ENCODE data around the gene SCCPDH. TPM values are rescaled to one million over a fixed set of nuclear protein-coding genes. Genes with fewer than 3 reads are reported as not detected.

Gene SCCPDH
- polyA plus RNA-seq, 1 of the 3 experiments (the other 2 are of a cell fraction), result 32.2 TPM

DNA sequence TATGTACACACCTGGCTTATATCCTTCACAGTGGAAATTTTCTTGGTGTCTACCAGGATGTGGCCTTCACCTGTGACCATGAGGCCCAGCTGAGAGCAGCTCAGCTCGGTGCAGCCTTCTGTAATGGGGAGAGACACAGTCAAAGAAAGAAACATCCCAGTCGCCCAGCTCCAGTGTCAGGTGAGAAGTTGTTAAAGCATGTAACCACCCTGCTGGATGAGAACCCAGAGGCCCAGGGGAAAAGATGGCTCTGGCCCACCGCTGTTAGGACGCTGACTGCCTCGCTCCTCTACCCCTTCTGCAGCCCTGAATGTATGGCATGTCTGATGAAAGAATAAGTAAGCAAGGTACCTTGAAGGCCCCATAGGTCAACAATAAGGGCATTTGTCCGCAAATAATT is 52.7 kb downstream of the SCCPDH start:
- DNase-seq, result no peak
- Histone ChIP-seq H3K9me2 (no peaks in the 10 kb centered on the region), H4K20me1 (ENCODE audit: insufficient read depth) (no peaks in the 10 kb centered on the region), H3K27ac (ENCODE audit: low read depth in 2 of 2, low read length in 1 of 2) (no peak overlapping the region), H2AFZ (ENCODE audit: low read depth) (no peak overlapping the region), H3K4me3 (ENCODE audit: low read depth in 2 of 2, low read length in 1 of 2) (no peak overlapping the region), H3K4me1 (ENCODE audit: control insufficient read depth in 1 of 2, insufficient read depth in 2 of 2, low read depth in 1 of 2, low read length in 1 of 2) (peaks cover 0 to 2% of the 10 kb centered on the region in 2 experiments; a peak in 1 of 4 replicates), H3F3A (replicated peaks; ENCODE audit: insufficient read depth) (no peaks in the 10 kb centered on the region), H3K27me3 (ENCODE audit: insufficient read depth) (no peaks in the 10 kb centered on the region), H3K36me3 (replicated peaks in 1 of 2; ENCODE audit: control insufficient read depth in 1 of 2, insufficient read depth in 2 of 2, low read length in 1 of 2) (peaks cover 13 to 57% of the 10 kb centered on the region in 2 experiments), H3K9me3 (no peaks in the 10 kb centered on the region), H3K4me2 (no peak overlapping the region), H3K9ac (no peak overlapping the region), H3K79me2 (ENCODE audit: insufficient read depth) (no peaks in the 10 kb centered on the region)
- ChIA-PET POLR2A (no interaction called here), CTCF (no interaction called here)
- 98% methylated on average over 6 of the region's 6 CpGs for WGBS (ENCODE audit: low lambda C conversion rate)
- TF ChIP-seq, protein P1, sequence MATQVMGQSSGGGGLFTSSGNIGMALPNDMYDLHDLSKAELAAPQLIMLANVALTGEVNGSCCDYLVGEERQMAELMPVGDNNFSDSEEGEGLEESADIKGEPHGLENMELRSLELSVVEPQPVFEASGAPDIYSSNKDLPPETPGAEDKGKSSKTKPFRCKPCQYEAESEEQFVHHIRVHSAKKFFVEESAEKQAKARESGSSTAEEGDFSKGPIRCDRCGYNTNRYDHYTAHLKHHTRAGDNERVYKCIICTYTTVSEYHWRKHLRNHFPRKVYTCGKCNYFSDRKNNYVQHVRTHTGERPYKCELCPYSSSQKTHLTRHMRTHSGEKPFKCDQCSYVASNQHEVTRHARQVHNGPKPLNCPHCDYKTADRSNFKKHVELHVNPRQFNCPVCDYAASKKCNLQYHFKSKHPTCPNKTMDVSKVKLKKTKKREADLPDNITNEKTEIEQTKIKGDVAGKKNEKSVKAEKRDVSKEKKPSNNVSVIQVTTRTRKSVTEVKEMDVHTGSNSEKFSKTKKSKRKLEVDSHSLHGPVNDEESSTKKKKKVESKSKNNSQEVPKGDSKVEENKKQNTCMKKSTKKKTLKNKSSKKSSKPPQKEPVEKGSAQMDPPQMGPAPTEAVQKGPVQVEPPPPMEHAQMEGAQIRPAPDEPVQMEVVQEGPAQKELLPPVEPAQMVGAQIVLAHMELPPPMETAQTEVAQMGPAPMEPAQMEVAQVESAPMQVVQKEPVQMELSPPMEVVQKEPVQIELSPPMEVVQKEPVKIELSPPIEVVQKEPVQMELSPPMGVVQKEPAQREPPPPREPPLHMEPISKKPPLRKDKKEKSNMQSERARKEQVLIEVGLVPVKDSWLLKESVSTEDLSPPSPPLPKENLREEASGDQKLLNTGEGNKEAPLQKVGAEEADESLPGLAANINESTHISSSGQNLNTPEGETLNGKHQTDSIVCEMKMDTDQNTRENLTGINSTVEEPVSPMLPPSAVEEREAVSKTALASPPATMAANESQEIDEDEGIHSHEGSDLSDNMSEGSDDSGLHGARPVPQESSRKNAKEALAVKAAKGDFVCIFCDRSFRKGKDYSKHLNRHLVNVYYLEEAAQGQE (IDR thresholded peaks at IDR 0.05; ENCODE audit: low read depth, low read length), result no peak
- TF ChIP-seq TAF1 (IDR thresholded peaks at IDR 0.05; ENCODE audit: borderline replicate concordance, low read depth, low read length) (no peak), TCF12 (IDR thresholded peaks at IDR 0.05) (no peak), GATA2 (CRISPR knock-in tag; IDR thresholded peaks at IDR 0.05) (no peak), FOXJ3 (CRISPR knock-in tag; IDR thresholded peaks at IDR 0.05) (no peak), RAD21 (IDR thresholded peaks at IDR 0.05; ENCODE audit: low read length) (no peak), EP300 (IDR thresholded peaks at IDR 0.05; ENCODE audit: borderline replicate concordance in 1 of 2, low read depth in 1 of 2, low read length in 1 of 2) (no peak)
- TF ChIP-seq, protein P2, sequence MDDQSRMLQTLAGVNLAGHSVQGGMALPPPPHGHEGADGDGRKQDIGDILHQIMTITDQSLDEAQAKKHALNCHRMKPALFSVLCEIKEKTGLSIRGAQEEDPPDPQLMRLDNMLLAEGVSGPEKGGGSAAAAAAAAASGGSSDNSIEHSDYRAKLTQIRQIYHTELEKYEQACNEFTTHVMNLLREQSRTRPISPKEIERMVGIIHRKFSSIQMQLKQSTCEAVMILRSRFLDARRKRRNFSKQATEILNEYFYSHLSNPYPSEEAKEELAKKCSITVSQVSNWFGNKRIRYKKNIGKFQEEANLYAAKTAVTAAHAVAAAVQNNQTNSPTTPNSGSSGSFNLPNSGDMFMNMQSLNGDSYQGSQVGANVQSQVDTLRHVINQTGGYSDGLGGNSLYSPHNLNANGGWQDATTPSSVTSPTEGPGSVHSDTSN (IDR thresholded peaks at IDR 0.05), result no peak

DNA sequence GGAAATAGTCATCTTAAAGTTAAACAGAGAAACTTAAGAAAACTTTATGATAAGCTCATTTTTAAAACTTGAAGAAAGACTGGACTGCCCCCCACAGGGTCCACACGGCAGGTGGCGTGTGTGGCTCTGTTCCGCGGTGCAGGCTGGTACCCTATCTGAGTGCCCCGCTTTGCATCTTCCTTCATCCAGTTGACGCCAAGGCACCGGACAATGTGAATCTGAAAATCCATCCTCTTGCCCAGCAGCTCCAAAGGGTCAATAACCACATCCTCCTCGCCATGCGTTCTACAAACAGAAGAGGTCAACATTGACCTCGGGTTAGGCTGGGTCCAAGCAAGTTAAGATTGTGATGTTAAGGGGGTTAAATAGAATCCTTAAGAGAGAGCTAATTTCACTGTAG is 54.5 kb downstream of the SCCPDH start:
- ChIA-PET POLR2A (no interaction called here), CTCF (interaction anchor here (0.6 kb wide), 1 partner anchor 784 kb away, joined by 3 read pairs; no protein-coding TSS in a partner anchor)
- H3F3A ChIP-seq (replicated peaks; ENCODE audit: insufficient read depth), result no peaks in the 10 kb centered on the region
- 93% methylated on average over 10 of the region's 10 CpGs for WGBS (ENCODE audit: low lambda C conversion rate)
- DNase-seq, result no peak
- no peaks in the 10 kb centered on the region for H3K79me2 ChIP-seq (ENCODE audit: insufficient read depth)
- H2AFZ ChIP-seq (ENCODE audit: low read depth), result no peak overlapping the region
- no peaks in the 10 kb centered on the region for H4K20me1 ChIP-seq (ENCODE audit: insufficient read depth)
- no peak overlapping the region for H3K27ac ChIP-seq (ENCODE audit: low read depth in 2 of 2, low read length in 1 of 2)
- H3K36me3 ChIP-seq (replicated peaks in 1 of 2; ENCODE audit: control insufficient read depth in 1 of 2, insufficient read depth in 2 of 2, low read length in 1 of 2), result peaks cover 6 to 46% of the 10 kb centered on the region in 2 experiments
- no peaks in the 10 kb centered on the region for H3K9me3 ChIP-seq
- TF ChIP-seq MXI1 (IDR thresholded peaks at IDR 0.05; ENCODE audit: low read depth, low read length) (no peak), FOXM1 (IDR thresholded peaks at IDR 0.05; ENCODE audit: low read depth) (no peak), FOSL2 (IDR thresholded peaks at IDR 0.05; ENCODE audit: borderline replicate concordance, low read depth) (no peak), EZH2phosphoT487 (IDR thresholded peaks at IDR 0.05; ENCODE audit: borderline replicate concordance, low read depth) (no peak), ELF1 (IDR thresholded peaks at IDR 0.05) (no peak), CHD2 (IDR thresholded peaks at IDR 0.05; ENCODE audit: low read length, partially characterized antibody) (no peak), TEAD4 (IDR thresholded peaks at IDR 0.05; ENCODE audit: borderline replicate concordance, insufficient read depth) (no peak), TCF12 (IDR thresholded peaks at IDR 0.05) (no peak)
- TF ChIP-seq, protein P3, sequence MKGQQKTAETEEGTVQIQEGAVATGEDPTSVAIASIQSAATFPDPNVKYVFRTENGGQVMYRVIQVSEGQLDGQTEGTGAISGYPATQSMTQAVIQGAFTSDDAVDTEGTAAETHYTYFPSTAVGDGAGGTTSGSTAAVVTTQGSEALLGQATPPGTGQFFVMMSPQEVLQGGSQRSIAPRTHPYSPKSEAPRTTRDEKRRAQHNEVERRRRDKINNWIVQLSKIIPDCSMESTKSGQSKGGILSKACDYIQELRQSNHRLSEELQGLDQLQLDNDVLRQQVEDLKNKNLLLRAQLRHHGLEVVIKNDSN (IDR thresholded peaks at IDR 0.05; ENCODE audit: borderline replicate concordance, low read depth), result no peak
- TF ChIP-seq, protein P2 (IDR thresholded peaks at IDR 0.05), result no peak
- TF ChIP-seq, protein P4, sequence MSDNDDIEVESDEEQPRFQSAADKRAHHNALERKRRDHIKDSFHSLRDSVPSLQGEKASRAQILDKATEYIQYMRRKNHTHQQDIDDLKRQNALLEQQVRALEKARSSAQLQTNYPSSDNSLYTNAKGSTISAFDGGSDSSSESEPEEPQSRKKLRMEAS (IDR thresholded peaks at IDR 0.05; ENCODE audit: low read depth), result no peak
- TF ChIP-seq, protein P5, sequence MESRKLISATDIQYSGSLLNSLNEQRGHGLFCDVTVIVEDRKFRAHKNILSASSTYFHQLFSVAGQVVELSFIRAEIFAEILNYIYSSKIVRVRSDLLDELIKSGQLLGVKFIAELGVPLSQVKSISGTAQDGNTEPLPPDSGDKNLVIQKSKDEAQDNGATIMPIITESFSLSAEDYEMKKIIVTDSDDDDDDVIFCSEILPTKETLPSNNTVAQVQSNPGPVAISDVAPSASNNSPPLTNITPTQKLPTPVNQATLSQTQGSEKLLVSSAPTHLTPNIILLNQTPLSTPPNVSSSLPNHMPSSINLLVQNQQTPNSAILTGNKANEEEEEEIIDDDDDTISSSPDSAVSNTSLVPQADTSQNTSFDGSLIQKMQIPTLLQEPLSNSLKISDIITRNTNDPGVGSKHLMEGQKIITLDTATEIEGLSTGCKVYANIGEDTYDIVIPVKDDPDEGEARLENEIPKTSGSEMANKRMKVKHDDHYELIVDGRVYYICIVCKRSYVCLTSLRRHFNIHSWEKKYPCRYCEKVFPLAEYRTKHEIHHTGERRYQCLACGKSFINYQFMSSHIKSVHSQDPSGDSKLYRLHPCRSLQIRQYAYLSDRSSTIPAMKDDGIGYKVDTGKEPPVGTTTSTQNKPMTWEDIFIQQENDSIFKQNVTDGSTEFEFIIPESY (IDR thresholded peaks at IDR 0.05; ENCODE audit: borderline replicate concordance, low read depth), result no peak
- H3K9ac ChIP-seq, result no peak overlapping the region
- no peak overlapping the region for H3K4me2 ChIP-seq
- H3K4me3 ChIP-seq (ENCODE audit: low read depth in 2 of 2, low read length in 1 of 2), result no peak overlapping the region
- H3K9me2 ChIP-seq, result no peaks in the 10 kb centered on the region
- no peaks in the 10 kb centered on the region for H3K27me3 ChIP-seq (ENCODE audit: insufficient read depth)
- H3K4me1 ChIP-seq (ENCODE audit: control insufficient read depth in 1 of 2, insufficient read depth in 2 of 2, low read depth in 1 of 2, low read length in 1 of 2), result peaks cover 0 to 2% of the 10 kb centered on the region in 2 experiments; a peak in 1 of 4 replicates
